Measurements from ENCODE around the gene SGCD.

SGCD gene

GRCh38 chr5:156476678-156477077, 149.7 kb downstream of the SGCD start:
- Histone ChIP-seq H3K4me1 (ENCODE audit: control insufficient read depth in 1 of 2, insufficient read depth in 1 of 2, low read depth in 1 of 2, low read length in 1 of 2) (peaks cover 0 to 14% of the 10 kb centered on the region in 2 experiments), H3K9me3 (no peaks in the 10 kb centered on the region), H3K27ac (no peak overlapping the region), H3K36me3 (no peaks in the 10 kb centered on the region), H3K27me3 (no peaks in the 10 kb centered on the region), H3K4me3 (ENCODE audit: low read depth in 1 of 2, low read length in 1 of 2) (no peak overlapping the region)
- TF ChIP-seq CTCF (IDR thresholded peaks at IDR 0.05) = no peak

- H3K9me3 ChIP-seq = no peaks in the 10 kb centered on the region
- no peak for TF ChIP-seq CTCF (IDR thresholded peaks at IDR 0.05)
- H3K27ac ChIP-seq = no peak overlapping the region
- H3K27me3 ChIP-seq = no peaks in the 10 kb centered on the region
- H3K36me3 ChIP-seq = no peaks in the 10 kb centered on the region
- H3K4me1 ChIP-seq (ENCODE audit: control insufficient read depth in 1 of 2, insufficient read depth in 1 of 2, low read depth in 1 of 2, low read length in 1 of 2) = peaks cover 0 to 14% of the 10 kb centered on the region in 2 experiments
- H3K4me3 ChIP-seq (ENCODE audit: low read depth in 1 of 2, low read length in 1 of 2) = no peak overlapping the region
Observed at GRCh38 chr5:156477196-156477595, 150.2 kb downstream of the SGCD start.

GRCh38 chr5:156479849-156480248, 152.9 kb downstream of the SGCD start:
- Histone ChIP-seq H3K4me1 (ENCODE audit: control insufficient read depth in 1 of 2, insufficient read depth in 1 of 2, low read depth in 1 of 2, low read length in 1 of 2) (no peaks in the 10 kb centered on the region), H3K27ac (no peak overlapping the region), H3K27me3 (no peaks in the 10 kb centered on the region), H3K4me3 (ENCODE audit: low read depth in 1 of 2, low read length in 1 of 2) (no peak overlapping the region), H3K36me3 (no peaks in the 10 kb centered on the region), H3K9me3 (no peaks in the 10 kb centered on the region)
- no peak for TF ChIP-seq CTCF (IDR thresholded peaks at IDR 0.05)

GRCh38 chr5:156481741-156482140, 154.8 kb downstream of the SGCD start:
- no peaks in the 10 kb centered on the region for H3K9me3 ChIP-seq
- H3K4me3 ChIP-seq (ENCODE audit: low read depth in 1 of 2, low read length in 1 of 2) = no peak overlapping the region
- no peak overlapping the region for H3K27ac ChIP-seq
- no peak for TF ChIP-seq CTCF (IDR thresholded peaks at IDR 0.05)
- H3K27me3 ChIP-seq = no peaks in the 10 kb centered on the region
- H3K4me1 ChIP-seq (ENCODE audit: control insufficient read depth in 1 of 2, insufficient read depth in 1 of 2, low read depth in 1 of 2, low read length in 1 of 2) = no peaks in the 10 kb centered on the region
- H3K36me3 ChIP-seq = no peaks in the 10 kb centered on the region

GRCh38 chr5:156482818-156483217, 155.9 kb downstream of the SGCD start:
- Histone ChIP-seq H3K27me3 (no peaks in the 10 kb centered on the region), H3K4me3 (ENCODE audit: low read depth in 1 of 2, low read length in 1 of 2) (no peak overlapping the region), H3K9me3 (no peaks in the 10 kb centered on the region), H3K27ac (no peak overlapping the region), H3K36me3 (no peaks in the 10 kb centered on the region), H3K4me1 (ENCODE audit: control insufficient read depth in 1 of 2, insufficient read depth in 1 of 2, low read depth in 1 of 2, low read length in 1 of 2) (no peaks in the 10 kb centered on the region)
- TF ChIP-seq CTCF (IDR thresholded peaks at IDR 0.05) = no peak

Measured in neutrophil (primary cell).